M059J (cell line): ENCODE results near the gene ATP8A2. TPM values are rescaled to one million over a fixed set of nuclear protein-coding genes. Genes with fewer than 3 reads are reported as not detected.
A peak's percentile ranks its signal among the peaks of the same experiment; 100 is the strongest.

Source experiments
- DNase-seq: peaks from one replicate; pipeline ENCODE4 v3.0.0-alpha.2; 2012; ENCODE audit warnings: low read depth
- total RNA-seq: library from RNA; depleted of rRNA; stranded (reverse); fragments of >200 nt; shearing (Covaris generic); gene quantifications from 2 replicates; pipeline ENCODE4 v1.2.3, GENCODE V29; 2014

Gene ATP8A2
- total RNA-seq, 1 experiment from 2014 or later: 0.44 TPM

- DNase-seq: peak; percentile 34
Observed at GRCh38 chr13:25958986-25959385, 587.2 kb downstream of the ATP8A2 start.

GRCh38 chr13:25961294-25961693, 589.5 kb downstream of the ATP8A2 start:
- no peak for DNase-seq

DNA sequence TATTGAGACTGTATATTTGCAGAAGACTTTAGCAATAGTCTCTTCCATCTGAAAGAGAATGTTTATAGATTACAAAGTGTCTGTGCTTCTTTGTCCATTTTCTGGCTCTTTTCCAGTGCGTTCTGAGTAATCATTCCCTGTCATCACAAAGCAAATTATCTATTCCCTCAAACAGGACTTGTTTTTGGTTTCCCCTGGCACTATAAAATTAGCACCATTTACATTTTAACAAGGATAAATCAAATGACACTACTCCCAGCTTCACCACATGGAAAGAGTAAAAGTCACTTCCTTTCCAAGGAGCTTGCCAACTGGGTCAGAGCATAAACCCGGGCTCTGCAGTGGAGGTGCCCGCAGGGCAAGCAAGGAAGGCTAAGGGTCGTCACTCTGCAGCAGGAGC, 591.9 kb downstream of the ATP8A2 start:
- peak; percentile 74 for DNase-seq

- no peak for DNase-seq
Observed at GRCh38 chr13:25965596-25965995, 593.8 kb downstream of the ATP8A2 start.

- DNase-seq: peak; percentile 87
Observed at GRCh38 chr13:25966086-25966485, 594.3 kb downstream of the ATP8A2 start.

- DNase-seq: no peak
Observed at GRCh38 chr13:25967144-25967543, 595.4 kb downstream of the ATP8A2 start.

- no peak for DNase-seq
Observed at GRCh38 chr13:25971047-25971446, 599.3 kb downstream of the ATP8A2 start.

- no peak for DNase-seq
Observed at GRCh38 chr13:25971459-25972145, 599.8 kb downstream of the ATP8A2 start.

DNA sequence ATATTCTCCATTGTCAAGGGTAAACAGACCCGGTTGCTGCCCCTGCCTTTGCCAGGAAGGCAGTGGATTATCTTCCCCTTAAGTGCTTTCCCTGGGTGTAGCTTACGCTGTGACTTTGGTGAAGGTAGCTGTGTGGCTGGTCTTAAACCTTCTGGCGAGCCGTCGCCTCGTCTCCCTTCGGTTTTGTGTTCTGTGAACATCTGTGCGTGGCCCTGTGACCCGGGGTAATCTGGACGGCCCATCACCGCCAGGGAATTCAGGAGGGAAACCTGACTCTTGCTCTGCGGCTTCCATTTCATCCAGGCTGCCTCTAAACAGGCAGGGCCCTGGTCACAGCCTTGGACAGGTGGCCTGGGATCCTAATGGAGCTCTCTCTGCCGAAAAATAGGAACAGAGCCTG, 601.3 kb downstream of the ATP8A2 start:
- no peak for DNase-seq

DNA sequence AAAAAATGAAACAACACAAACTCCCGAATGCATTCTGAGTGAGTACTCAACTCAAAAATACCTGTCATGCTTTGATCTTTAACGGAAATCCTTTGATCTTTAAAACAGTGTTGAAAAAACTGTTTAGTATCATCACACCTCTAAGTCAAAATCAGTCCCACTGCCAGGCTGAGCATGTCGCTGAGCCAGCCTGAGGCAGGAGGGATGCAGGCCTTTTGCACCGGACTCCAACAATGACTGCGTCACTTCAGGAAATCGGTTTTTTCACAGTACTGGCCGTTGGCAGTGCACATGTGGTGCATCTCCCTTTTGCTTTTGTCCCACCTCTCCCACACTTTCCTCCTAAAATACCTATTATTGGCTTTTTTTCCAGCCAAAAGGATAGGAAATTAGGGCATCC, 601.8 kb downstream of the ATP8A2 start:
- no peak for DNase-seq

GRCh38 chr13:25977216-25977615, 605.4 kb downstream of the ATP8A2 start:
- DNase-seq: peak; percentile 71

- peak; percentile 61 for DNase-seq
Observed at GRCh38 chr13:25977671-25978070, 605.9 kb downstream of the ATP8A2 start.

DNA sequence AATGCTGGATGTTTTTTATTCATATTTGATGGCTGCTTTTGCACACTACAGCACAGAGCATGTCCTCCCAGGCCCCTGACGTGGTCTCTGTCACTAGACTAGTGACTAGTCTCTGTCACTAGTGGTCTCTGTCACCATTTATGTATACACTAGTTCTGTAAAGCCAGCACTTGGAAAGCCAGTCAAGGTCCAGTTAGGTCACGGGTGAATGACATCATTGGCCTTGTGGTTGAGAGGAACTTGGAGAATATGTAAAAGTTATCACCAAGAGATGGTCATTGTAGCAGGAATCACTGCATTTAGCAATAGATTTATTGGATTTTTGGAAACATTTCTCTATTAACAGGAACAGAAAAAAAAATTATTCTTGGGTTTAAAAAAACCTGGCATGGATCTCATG, 607.2 kb downstream of the ATP8A2 start:
- peak; percentile 53 for DNase-seq

DNA sequence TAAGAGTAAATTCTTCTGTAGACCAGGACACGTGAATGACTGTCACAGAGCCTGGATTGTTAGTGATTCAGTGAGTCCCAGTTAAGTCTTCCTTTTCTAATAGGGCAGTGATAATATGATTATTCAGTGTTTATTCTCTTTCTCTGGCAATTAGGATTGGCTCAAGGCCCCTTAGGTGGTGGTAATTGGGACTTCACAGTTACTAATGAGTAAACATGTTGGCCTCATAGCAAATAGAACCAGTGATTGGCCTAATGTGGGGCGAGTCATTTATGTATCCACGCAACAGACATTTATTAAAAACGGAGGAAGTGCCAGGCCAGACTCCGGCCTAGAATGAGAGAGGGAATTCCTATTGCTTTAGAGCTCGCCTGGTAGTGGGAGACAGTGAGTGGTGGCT, 607.6 kb downstream of the ATP8A2 start:
- DNase-seq: no peak

- DNase-seq: peak; percentile 64
Observed at GRCh38 chr13:25980255-25980654, 608.5 kb downstream of the ATP8A2 start.

GRCh38 chr13:25981060-25981459, 609.3 kb downstream of the ATP8A2 start:
- DNase-seq: no peak

DNA sequence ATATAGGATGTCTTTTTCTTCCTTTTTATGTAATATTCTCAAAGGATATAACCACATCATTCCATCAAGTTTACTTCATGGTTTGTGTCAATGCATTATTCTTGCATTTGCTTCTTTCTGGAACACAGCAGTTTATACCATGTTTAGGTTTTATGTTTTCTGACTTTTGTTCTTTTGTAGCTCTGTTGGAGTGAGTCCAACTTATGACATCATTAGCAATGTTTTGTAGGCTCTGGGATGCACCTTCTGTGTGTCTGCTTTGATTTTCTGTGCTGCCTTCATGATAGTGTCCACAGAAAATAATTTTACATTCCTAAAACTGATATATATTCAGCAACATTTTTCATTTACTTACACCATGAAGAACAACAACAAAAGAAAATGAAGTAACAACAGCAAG, 611.1 kb downstream of the ATP8A2 start:
- no peak for DNase-seq

DNA sequence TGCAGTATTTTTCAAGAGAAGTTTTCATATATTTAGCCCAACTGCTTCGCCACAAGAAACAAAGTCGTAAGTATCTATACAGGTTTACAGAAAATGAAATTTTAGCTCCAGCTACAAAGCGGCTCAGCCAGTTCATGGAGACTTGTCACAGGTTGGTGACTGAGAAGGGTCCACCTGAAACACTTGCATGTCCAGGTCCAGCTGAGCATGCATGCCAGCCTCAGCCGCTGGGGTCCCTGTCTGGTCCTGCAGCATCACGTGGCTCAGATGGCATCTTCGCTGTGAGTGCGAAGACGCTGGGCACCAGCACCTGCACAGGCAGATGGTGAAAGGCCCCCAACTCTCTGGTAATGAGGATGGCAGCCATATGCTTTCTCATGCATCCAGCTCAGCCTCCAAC, 616.2 kb downstream of the ATP8A2 start:
- DNase-seq: no peak

GRCh38 chr13:25988661-25989060, 616.9 kb downstream of the ATP8A2 start:
- peak; percentile 50 for DNase-seq

GRCh38 chr13:25990801-25991200, 619.0 kb downstream of the ATP8A2 start:
- DNase-seq: peak; percentile 61

DNA sequence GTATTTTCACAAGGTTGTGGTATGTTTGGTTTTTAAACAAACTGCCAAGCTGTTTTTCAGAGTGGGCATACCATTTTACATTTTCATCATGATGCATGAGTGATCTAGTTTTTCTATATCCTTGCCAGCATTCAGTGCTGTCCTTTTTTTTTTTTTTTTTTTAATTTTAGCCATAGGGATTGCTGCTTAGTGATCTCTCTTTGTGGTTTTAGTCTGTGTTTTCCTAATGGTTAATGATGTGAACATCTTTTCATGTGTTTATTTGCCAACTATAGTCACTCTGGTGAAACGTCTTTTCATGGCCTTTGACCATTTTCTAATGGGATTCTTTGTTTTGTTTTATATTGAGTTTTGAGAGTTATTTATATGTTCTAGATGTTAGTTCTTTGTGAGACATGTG, 620.3 kb downstream of the ATP8A2 start:
- DNase-seq: peak; percentile 46

- peak; percentile 46 for DNase-seq
Observed at GRCh38 chr13:26007261-26008125, 635.7 kb downstream of the ATP8A2 start.
